HEK293 (cell line): ENCODE results near the gene GBA2.

Experiments
- ZNF146 ChIP-seq: fragments of 450-650 bp; formaldehyde crosslinking; IDR thresholded peaks from 2 replicates; pipeline ENCODE4 v1.5.1; 2016; ENCODE audit warnings: missing biosample characterization, missing genetic modification characterization
- ZNF184 ChIP-seq: fragments of 450-650 bp; IDR thresholded peaks from 2 replicates; pipeline ENCODE4 v1.5.1; 2018; ENCODE audit warnings: missing biosample characterization, mild to moderate bottlenecking, missing genetic modification characterization
- ZNF23 ChIP-seq: fragments of 450-650 bp; formaldehyde crosslinking; IDR thresholded peaks from 2 replicates; pipeline ENCODE4 v1.5.1; 2016; ENCODE audit warnings: missing biosample characterization, missing genetic modification characterization, borderline replicate concordance
- ZNF658 ChIP-seq: fragments of 450-650 bp; formaldehyde crosslinking; IDR thresholded peaks from 2 replicates; pipeline ENCODE4; 2016; ENCODE audit warnings: missing biosample characterization, missing genetic modification characterization
- ZNF701 ChIP-seq: fragments of 450-650 bp; formaldehyde crosslinking; IDR thresholded peaks from 2 replicates; pipeline ENCODE4 v1.5.1; 2016; ENCODE audit warnings: missing biosample characterization, missing genetic modification characterization
- TF ChIP-seq, protein P1 (sequence below): fragments of 450-650 bp; formaldehyde crosslinking; IDR thresholded peaks from 2 replicates; pipeline ENCODE4 v1.5.1; 2016; ENCODE audit warnings: missing biosample characterization, missing genetic modification characterization
- TF ChIP-seq, protein P2 (sequence below): fragments of 450-650 bp; formaldehyde crosslinking; IDR thresholded peaks from 2 replicates; pipeline ENCODE4 v1.5.1; 2016; ENCODE audit warnings: missing biosample characterization, missing genetic modification characterization

GRCh38 chr9:35797311-35798109 lies 48.5 kb upstream of the GBA2 start:
- TF ChIP-seq ZNF658 (tag by site-specific recombination) (no peak), ZNF23 (tag by site-specific recombination) (no peak), ZNF701 (tag by site-specific recombination) (no peak), ZNF184 (tag by site-specific recombination) (no peak), ZNF146 (tag by site-specific recombination) (no peak)
- TF ChIP-seq, protein P1, sequence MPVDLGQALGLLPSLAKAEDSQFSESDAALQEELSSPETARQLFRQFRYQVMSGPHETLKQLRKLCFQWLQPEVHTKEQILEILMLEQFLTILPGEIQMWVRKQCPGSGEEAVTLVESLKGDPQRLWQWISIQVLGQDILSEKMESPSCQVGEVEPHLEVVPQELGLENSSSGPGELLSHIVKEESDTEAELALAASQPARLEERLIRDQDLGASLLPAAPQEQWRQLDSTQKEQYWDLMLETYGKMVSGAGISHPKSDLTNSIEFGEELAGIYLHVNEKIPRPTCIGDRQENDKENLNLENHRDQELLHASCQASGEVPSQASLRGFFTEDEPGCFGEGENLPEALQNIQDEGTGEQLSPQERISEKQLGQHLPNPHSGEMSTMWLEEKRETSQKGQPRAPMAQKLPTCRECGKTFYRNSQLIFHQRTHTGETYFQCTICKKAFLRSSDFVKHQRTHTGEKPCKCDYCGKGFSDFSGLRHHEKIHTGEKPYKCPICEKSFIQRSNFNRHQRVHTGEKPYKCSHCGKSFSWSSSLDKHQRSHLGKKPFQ (tag by site-specific recombination) = no peak
- TF ChIP-seq, protein P2, sequence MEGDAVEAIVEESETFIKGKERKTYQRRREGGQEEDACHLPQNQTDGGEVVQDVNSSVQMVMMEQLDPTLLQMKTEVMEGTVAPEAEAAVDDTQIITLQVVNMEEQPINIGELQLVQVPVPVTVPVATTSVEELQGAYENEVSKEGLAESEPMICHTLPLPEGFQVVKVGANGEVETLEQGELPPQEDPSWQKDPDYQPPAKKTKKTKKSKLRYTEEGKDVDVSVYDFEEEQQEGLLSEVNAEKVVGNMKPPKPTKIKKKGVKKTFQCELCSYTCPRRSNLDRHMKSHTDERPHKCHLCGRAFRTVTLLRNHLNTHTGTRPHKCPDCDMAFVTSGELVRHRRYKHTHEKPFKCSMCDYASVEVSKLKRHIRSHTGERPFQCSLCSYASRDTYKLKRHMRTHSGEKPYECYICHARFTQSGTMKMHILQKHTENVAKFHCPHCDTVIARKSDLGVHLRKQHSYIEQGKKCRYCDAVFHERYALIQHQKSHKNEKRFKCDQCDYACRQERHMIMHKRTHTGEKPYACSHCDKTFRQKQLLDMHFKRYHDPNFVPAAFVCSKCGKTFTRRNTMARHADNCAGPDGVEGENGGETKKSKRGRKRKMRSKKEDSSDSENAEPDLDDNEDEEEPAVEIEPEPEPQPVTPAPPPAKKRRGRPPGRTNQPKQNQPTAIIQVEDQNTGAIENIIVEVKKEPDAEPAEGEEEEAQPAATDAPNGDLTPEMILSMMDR (tag by site-specific recombination) = no peak
